GM19035 (cell line): Measurements from ENCODE around the gene HOXC12.

Experiments
- ATAC-seq: cut with Tn5 transposase; IDR thresholded peaks from one replicate; pipeline ENCODE4 v1.9.1; 2021; ENCODE audit not compliant: unreplicated experiment

Gene HOXC12

DNA sequence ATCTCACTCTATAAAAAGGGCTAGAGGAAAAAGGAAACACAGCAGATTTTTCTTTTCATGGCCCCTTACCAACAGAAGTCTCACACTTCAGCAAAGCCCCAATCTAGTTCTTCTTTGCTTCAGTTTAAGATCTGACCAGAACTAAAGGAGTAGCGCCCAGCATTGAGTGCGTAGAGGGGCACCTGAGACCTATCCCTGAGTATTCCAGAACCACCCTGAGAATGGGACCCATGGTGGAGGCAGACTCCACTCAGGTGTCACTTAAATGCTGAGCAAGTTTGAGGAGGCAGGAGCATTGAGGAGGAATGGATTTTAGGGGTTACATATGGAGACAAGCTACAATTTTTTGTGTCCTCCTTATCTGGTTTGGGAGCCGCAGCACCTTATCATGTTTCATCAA is 16.4 kb downstream of the HOXC12 start:
- no peak for ATAC-seq

DNA sequence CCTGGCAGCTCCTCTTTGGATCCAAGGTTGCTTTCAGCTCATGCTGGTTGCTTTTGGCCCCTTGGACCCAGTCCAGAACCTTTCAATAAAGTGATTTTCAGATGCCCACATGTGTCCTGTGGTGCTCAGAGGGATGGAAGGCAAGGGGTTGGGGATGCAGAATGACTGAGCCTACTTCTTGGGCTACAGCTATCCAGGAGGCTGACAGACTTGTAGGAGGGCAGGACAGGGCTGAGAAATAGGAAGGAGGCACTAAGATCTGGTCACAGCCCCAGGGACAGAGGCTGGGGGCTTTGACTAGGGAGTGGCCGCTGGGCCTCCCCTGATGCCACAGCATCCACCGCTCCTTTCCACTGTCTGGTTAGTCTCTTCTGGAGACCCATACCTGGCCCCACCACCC is 17.0 kb downstream of the HOXC12 start:
- ATAC-seq = no peak

DNA sequence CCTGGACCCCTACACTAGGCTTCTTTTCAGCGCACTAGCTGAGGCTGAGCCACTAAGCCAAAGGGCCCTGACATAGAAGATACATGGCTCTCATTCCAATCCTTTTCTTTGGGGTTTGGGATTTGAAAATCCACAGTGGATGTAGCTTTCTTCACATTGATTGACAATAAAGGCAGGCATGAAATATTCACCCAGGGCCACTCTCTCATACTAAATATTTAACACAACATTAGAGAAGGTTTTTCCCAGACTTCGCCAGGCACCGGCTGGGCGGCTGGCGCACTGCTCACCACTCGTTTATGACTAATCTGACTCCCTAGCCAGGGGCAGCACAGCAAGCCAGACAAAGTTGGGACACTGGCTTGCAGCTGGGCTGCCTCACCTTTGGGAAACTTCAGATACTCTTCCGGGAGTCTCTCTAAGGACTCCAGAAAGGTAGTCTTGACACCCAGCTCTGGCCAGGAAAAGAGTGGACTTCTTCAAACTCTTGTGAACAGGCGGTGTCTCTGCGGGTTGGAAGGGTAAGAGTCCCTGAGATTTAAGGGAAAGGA is 17.5 kb downstream of the HOXC12 start:
- ATAC-seq = no peak

DNA sequence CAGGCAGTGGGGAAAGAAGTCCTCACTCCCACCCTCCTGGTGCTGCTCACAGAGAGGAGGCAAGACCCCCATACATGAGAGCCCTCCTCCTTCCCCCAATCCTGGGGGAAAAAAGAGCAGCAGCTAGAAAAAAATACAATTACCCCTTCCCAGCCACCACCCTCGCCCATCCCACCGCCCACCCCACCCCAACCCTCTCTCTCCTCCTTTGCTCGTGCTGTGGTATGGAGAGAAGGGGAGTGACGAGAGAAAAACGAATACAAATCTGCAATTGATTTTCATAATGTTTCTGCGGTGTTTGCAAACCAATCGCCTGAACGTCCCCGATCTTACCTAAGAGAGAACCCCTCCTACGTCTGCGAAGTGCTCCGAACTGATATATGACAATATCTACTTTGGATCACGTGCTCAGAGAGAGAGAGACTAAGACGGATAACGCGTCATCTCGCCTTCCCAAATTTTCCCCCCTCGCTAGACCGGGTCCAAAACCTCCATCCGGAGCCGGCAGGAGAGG is 18.1 kb downstream of the HOXC12 start, which contains the start of gene HOXC11:
Gene HOXC11, plus strand, starts transcription at position 405 of the 514 bp plus-strand sequence. CDS start 116 bp downstream, outside the sequence.
- ATAC-seq = no peak

DNA sequence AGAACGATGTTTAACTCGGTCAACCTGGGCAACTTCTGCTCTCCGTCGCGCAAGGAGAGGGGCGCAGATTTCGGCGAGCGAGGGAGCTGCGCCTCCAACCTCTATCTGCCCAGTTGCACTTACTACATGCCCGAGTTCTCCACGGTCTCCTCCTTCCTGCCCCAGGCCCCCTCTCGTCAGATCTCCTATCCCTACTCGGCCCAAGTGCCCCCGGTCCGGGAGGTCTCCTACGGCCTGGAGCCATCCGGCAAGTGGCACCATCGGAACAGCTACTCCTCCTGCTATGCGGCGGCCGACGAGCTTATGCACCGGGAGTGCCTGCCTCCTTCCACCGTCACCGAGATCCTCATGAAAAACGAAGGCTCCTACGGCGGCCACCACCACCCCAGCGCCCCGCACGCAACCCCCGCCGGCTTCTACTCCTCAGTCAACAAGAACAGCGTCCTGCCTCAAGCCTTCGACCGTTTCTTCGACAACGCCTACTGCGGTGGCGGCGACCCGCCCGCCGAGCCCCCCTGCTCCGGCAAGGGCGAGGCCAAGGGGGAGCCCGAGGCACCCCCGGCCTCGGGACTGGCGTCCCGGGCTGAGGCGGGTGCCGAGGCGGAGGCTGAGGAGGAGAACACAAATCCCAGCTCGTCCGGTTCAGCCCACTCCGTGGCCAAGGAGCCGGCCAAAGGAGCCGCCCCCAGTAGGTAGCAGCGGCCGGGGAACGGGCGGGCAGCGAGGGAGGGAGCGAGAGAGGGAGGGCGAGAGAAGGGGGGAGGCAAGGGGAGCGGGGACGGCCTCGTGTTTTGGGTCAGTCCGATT is 18.7 kb downstream of the HOXC12 start:
- no peak for ATAC-seq

DNA sequence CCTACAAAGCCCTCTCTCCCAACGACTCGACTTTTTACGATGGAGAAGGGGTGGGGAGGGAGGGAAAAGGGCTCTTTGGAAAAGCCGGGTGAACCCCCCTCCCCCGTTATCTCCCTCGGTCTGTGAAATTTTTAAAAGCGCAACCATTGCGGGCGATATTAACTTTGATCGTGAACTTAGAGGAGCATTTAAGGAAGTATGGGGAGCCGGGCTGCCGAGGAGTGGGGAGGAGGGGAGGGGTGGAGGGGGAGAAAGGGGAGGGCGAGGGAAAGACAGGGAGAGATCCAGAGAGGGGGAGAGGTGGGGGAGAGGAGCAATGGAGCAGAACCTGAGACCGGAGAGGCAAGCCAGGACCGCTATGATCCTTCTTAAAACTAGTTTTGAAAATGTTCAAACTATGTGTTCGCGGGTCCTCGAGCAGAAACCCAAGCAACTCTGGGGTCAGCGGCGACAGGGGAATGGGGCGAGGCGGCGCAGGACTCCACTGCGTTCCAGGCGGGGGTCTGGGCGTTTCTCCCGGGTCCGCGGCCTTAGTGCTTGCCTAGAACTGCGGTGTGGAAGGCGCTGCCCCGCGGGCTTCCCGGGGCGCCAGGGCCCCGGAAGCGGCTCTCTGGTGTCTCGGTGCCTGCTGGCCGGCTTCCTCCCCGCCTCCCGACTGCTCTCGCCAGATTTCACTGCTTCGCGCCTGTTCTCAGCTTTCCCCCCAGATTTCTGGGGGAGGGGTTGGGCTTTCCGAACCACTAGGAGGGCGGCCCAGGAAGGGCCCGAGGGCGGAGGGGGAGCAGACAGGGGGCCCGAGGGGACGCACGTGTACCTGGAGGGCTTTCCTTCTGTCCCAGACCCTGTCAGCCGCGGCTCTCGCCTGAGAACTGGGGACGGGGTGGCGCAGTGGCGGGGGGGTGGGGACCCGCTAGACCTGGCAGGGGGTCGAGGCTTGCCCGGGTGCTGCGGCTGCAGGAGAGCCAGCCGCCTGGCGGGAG is 19.7 kb downstream of the HOXC12 start, which contains the start of gene HOTAIR:
Gene HOTAIR, minus strand, starts transcription at position 871 of the 980 bp plus-strand sequence.
- ATAC-seq = no peak

DNA sequence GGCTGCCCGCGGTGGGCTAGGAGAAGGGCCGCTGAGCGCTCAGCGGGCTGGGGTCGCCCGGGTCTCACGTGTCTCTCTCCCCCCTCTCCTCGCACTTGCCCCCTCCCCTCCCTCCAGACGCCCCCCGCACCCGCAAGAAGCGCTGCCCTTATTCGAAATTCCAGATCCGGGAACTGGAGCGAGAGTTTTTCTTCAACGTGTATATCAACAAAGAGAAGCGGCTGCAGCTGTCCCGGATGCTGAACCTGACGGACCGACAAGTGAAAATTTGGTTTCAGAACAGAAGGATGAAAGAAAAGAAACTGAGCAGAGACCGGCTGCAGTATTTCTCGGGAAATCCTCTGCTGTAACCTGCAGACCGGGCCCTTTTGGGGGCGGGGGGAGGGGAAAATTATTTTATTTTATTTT is 20.4 kb downstream of the HOXC12 start:
- no peak for ATAC-seq

DNA sequence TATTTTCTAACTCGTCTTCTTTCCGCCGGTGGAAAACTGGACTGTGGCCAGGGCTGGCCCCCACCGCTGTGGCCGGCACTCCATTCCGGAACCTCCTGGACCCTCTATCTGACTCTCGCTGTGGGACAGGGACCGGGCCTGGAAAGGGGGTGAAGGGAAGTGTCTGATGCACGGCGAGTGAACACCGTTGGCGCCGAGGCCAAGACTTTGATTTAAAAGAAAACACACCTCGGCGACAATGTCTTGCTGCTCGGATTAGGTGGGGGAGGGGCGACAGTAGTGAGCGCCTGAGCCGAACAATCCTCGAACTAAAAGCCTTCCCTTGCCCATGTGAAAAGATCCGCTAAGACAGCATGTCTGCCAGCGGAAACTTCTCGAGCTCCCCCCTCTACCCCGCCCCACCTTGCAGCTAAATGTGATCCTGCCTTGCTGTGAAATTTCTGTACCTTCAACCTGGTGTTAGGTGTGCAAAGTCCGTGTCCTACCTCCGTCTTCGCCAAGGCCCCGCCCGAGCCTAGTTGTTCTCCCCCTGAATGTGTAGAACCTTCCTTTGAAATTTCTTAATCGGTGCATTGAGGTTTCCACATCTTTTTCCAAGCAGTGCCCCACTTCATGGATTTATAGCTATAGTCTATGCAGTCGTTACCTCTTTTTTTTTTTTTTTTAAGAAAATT is 20.9 kb downstream of the HOXC12 start:
- no peak for ATAC-seq

DNA sequence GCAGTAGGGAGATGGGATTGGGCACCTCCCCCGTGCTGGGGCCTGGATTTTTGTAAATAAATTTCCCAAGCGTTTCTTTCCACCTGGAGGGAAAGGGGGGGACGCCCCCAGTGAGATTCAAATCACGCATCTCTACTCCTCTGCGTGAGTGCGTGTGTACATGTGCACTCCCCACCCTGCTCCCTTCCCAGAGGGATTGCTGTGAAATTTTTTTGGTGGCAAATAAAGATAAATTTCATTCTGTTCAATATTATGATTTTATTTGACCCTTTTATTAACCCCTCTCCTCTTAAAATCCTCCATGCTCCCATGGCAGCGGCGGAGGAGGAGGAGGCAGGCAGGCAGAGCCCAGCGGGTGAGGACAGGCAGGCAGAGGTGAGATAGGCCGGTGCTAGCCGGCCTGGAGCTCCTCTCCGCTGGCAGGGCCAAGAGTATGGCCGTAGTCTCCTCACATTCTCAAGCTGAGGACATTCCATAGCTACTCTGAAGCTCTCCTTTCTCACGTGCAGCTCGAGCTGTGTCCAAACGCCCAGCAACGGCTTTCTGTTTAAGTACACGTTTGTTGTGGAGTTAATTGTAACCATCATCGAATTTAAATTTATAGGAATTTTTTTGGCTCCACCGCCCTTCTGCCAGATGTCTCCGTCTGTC is 21.6 kb downstream of the HOXC12 start:
- no peak for ATAC-seq

DNA sequence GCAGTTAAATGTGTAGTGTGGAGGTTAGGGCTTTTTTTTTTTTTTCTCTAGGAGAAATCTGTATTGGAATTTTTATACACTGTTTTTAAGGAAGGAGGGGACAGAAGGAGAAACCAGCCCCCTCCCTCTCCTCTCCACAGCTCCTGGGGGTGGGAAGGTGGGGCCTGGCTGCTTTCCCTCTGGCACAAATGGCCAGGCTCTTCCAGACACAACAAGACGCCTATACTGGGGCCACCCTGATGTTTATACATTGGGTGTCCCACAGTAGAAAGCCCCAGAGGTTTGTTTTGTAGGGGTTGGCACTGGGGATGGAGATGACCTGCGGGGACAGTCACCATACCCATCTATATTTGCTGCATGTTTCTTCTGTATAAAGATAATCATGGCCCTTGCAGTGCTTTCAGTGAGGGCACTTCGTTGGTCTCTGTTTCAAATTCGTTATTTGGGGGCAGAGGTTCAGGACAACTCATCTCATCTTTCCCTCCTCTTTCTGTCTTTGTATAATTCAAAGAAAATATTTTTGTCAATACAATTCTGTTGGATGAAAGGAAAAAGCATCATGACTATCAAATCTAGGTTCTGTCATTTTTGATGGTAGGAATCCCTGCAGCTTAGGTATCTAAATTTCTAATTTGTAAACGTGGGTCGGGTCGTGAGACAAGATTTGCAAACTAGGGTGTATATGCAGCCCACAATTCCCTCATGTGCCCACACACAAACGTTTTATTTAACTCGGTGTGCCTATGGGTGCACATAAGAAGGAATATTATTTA is 22.3 kb downstream of the HOXC12 start:
- no peak for ATAC-seq

DNA sequence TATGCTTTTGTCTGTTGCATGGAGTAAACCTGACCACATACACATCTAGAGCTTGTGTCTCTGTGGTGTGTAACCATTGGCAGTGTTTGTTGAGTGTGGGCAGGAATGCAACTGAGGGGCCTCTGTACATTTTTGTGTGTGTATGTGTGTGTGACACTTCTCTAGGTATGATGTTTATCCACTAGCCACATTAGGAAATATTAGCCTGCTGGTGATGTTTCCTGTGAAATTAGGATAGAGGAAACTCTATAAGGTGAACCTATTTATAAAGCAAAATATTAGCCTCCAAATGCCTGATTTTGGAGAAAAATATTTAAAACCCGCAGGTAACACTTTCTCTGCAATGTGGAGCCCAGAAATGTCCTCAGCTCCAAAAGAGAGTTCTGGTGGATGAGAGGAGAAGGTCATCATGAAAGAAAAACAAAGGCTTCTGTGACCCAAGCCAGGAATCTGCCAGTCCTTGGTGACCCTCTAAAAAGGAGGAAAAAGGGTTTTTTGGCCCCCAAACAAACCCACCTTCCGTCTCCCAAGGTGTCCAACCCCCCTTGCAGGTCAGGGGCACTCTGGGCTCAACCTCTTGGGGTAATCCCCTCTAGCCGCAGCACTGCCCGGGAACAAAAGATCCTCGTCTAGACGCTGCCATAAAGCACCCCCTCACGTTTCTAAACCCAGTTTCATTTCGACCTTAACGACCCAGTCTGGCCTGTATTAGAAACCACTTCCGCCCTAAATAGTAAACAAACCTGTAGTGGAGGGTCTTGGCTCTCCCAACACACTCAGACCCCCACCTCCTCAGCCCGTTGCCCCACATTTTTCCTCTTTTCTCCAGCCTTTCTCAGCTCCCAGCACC is 23.1 kb downstream of the HOXC12 start:
- ATAC-seq = no peak

DNA sequence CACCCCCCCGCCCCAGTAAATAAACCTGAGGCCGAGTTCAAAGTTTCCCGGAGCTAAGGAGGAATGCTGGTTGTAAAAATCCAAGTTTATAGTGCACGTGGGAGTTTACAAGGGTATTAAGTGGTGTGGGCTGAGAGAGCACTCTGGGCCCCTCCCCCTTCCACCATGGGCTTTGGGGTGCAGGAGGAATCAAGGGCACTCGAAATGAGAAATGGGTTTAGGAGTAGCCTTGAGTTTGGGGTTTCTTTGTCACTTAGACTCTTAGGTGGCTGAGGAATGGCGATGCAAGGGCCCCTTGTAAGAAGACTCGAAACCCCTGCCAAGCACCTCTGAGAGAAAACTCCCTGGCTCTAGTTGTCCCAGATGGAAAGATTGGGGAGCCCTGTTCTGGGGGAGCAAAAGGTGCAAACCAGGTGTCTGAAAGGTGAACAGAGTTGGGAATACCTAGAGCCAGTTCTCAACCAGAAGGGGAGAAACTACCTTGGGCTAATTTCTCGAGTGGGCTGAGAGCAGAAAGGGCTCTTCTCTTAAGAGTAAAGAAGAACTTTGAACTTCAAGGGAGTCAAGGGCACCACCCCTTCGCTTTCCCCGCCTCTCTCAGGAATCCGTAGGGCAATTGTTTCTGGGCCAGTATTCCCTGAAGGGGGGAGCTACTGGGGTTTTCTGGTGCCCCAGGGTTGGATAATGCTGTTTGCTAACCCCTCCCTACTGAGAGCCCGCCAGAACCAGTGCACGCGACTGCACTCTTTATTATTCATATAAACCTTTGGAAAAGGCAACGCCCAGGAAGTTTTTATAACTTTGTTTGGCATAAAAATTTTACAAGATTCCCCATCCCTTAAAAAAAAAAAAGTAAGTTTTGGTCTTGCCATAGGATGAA is 24.0 kb downstream of the HOXC12 start:
- no peak for ATAC-seq

DNA sequence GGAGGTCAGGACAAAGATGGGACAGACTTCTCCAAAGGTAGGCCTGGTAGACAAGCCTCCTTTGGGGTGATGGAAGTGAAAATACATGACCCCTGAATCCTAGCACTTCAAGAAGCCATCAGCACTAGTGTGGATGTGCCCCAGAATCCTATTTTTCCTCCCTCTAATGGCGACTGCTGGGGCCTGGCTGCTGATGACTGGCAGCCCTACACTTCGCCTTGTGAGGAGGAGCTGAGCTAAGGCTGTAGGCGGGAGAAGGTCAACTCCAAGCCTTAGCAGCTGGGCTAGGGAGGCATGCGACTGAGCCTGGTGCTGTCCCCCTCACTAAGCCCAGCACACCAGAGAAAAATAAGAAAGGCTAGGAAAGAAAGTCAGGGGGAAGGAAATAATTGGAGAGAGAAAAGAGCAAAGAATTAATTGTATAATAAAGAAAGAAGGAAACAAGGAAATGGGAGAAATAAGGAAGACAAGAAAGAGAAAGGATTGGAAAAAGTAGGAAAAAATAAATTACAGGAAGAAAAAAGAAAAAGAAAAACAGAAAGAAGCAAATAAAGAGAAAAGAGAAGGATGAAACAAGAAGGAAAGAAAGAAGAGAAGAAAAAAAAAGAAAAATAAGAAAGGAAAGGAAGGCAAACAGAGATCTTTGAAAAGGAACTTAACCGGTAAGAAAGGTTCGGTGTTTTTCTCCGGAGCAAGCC is 25.6 kb downstream of the HOXC12 start:
- ATAC-seq = no peak

DNA sequence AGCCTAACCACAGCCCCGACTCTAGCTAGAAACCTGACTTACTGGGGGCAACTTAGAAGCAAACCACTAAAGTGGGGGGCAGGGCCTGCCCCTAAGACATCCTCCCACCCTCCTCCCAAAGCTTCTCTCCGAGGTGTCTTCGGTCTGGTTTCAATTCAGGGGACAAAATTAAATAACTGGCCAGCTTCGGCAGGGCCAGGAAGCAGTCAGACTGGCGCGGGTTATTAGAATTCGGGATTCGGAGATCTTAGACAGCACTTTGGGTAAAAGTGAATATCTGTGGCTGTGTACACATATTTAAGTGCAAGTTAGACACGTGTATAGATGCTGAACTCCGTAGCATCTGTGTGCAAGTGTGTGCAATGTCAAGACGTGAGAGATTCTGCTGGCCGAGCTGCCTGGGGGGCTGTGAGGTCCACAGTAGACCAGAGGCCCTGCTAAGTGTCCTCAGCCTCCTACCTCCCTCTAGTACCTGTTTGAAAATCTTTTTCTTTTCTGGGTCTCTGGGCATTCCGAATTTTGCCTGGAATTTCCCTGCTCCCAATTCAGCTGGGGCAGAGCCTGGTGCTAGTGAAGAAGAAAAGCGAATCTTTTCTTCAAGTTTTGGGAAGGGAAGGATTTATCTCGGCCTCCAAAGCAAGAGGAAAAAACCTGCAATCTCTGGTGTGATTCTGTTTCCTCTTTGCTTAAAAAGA is 26.2 kb downstream of the HOXC12 start:
- ATAC-seq = no peak

DNA sequence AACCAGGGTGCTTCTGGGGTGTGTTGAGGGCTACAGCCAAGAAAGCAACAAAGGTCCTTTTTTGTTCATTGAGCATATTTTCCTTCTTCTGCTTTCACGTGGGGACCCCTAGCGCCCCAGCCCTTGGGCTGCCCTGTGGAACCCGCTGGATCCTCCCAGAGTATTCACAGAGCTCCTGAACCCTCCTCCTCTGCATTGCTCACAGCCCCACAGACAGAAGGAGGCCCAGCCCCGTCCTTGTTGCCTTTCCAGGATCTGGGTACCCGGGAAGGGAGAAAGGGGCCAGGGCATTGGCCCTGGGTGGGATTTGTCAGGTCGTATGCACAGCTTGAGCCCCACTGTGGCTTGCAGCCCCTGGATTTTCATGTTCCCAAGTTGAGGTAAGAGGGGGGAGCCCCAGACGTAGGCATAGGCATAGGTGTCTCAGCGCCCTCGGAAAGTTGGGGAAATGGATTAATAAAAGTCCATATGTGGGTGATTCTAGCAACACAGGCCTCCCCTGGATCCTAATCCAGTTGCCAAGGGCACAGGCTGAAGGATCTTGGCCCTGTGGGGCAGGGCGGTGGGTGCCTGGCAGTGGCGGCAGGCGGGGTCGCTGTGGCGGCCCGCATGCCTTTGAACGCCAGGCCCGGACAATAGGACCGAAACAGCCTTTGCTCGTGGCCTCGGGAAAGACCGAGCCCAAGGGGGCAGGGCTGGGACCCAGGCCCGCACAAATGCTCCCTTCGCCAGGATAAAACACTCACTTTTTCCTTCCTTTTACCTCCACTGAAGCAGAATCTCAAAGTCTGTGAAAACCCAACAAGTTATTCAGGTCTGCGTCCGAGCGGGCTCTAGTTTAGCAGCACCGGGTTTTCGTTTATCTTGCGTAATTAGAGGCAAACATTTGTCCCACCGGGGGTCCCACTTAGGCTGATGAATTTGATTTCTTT is 27.2 kb downstream of the HOXC12 start:
- no peak for ATAC-seq
